Fibroblast of the aortic adventitia (primary cell): ENCODE data around the gene SEMA4A. TPM values are rescaled to one million over a fixed set of nuclear protein-coding genes. Genes with fewer than 3 reads are reported as not detected.

Experiments used
- DNase-seq: peaks from one replicate; pipeline ENCODE4 v3.0.0-alpha.2; 2010; ENCODE audit warnings: low read depth
- H3K4me3 ChIP-seq: 2 replicates; pipeline ENCODE4 v1.5.1; 2011; ENCODE audit warnings: low read depth, mild to moderate bottlenecking, control low read depth, low read length, moderate library complexity
- total RNA-seq: library from RNA; depleted of rRNA; stranded (reverse); fragments of >200 nt; gene quantifications from 2 replicates; pipeline ENCODE4 v1.2.3, GENCODE V29; 2012; ENCODE audit warnings: low replicate concordance
- TF ChIP-seq, protein P1 (sequence below): IDR thresholded peaks from 2 replicates; pipeline ENCODE4 v1.5.1; 2011; ENCODE audit warnings: mild to moderate bottlenecking, low read length, control low read depth, inconsistent platforms; ENCODE audit not compliant: insufficient read depth

SEMA4A gene
- total RNA-seq, 1 donor, result 1.4 TPM

GRCh38 chr1:156149374-156150332 is 3.7 kb upstream of the SEMA4A start:
- no peak for DNase-seq
- H3K4me3 ChIP-seq, result no peak overlapping the region
- TF ChIP-seq, protein P1, sequence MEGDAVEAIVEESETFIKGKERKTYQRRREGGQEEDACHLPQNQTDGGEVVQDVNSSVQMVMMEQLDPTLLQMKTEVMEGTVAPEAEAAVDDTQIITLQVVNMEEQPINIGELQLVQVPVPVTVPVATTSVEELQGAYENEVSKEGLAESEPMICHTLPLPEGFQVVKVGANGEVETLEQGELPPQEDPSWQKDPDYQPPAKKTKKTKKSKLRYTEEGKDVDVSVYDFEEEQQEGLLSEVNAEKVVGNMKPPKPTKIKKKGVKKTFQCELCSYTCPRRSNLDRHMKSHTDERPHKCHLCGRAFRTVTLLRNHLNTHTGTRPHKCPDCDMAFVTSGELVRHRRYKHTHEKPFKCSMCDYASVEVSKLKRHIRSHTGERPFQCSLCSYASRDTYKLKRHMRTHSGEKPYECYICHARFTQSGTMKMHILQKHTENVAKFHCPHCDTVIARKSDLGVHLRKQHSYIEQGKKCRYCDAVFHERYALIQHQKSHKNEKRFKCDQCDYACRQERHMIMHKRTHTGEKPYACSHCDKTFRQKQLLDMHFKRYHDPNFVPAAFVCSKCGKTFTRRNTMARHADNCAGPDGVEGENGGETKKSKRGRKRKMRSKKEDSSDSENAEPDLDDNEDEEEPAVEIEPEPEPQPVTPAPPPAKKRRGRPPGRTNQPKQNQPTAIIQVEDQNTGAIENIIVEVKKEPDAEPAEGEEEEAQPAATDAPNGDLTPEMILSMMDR, result no peak

DNA sequence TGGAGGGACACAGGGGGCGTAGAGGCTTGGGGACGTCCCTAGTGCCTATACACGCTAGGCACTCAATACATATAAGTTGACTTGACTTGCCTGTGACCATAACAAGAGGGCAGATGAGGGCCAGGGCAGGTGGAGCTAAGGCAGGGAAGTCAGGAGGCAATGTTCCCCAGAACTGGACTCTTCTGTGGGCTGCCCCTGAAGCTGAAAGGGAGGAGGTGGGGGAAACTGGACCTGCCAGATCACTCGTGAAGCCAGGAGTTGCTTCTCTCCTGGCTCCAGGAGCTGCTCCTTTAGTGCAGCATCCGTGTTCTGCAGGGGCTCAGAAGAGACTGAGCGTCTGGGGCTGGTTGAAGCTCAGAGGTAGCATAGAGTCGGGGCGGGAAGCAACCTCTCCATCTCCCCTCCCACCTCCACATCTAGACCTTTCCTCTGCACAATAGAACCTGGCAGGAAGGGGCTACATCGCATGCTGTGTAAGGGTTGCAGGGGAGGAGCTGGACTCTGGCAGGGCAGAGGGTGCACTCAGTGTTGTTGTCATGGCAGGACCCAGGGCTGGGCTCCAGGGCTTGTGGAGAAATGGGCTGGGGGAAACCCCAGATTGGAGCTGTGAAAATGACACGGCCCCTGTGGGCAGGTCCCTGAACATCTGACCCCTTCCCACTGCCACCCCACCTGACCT is 2.9 kb upstream of the SEMA4A start:
- TF ChIP-seq, protein P1, result no peak
- no peak for DNase-seq
- H3K4me3 ChIP-seq, result no peak overlapping the region

GRCh38 chr1:156151093-156151688 is 2.2 kb upstream of the SEMA4A start:
- DNase-seq, result peak; percentile 32
- H3K4me3 ChIP-seq, result no peak overlapping the region
- TF ChIP-seq, protein P1, result no peak

DNA sequence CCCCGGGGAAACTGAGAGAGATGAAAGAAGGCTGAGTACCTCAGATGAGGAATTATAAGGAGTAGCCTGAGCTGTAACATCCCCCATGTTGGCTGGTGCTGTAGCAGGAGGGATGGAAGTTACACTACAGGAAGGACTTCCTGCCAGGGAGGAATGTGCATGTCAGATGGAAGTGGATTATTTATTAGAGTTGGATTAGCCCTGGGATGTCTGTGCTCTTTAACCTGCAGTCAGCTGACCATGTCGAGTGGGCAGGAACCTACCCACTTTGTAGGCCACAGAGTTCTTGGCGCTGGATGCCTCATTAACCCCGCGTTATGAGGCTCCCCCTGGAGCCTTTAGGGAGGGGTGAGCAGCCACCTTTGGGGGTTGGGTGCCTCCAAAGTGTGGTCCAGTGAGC is 757 bp upstream of the SEMA4A start:
- TF ChIP-seq, protein P1, result no peak
- DNase-seq, result no peak
- no peak overlapping the region for H3K4me3 ChIP-seq

- DNase-seq, result no peak
- no peak overlapping the region for H3K4me3 ChIP-seq
- TF ChIP-seq, protein P1, result no peak
Observed at GRCh38 chr1:156154317-156154749, 948 bp downstream of the SEMA4A start.

- TF ChIP-seq, protein P1, result no peak
- no peak overlapping the region for H3K4me3 ChIP-seq
- DNase-seq, result no peak
Observed at GRCh38 chr1:156155756-156156510, 2.5 kb downstream of the SEMA4A start.
